Gastrocnemius medialis (tissue), 4 donors: ENCODE data around the gene FAM83F.

ENCODE experiments used
- CTCF ChIP-seq, 5 experiments: fragments of 450-650 bp in 3 of 5; fragments of 200-600 bp in 2 of 5; sonication (generic) in 2 of 5; IDR thresholded peaks in 4 of 5; conservative IDR thresholded peaks in 1 of 5; 1 replicate in 4 of 5; 2 replicates in 1 of 5; pipeline ENCODE4 v1.5.1; 2016 to 2019; ENCODE audit warnings: antibody characterized with exemption in 5 of 5, mild to moderate bottlenecking in 3 of 5, moderate library complexity in 3 of 5
- POLR2A ChIP-seq, 2 donors: fragments of 450-650 bp; IDR thresholded peaks; one replicate each; pipeline ENCODE4 v1.6.1; 2017; ENCODE audit warnings: antibody characterized with exemption in 2 of 2, mild to moderate bottlenecking in 2 of 2, moderate library complexity in 2 of 2

- no peak for TF ChIP-seq CTCF (IDR thresholded peaks at IDR 0.05 in 4 of 5, conservative IDR thresholded peaks at IDR 0.05 in 1 of 5)
- TF ChIP-seq POLR2A (IDR thresholded peaks at IDR 0.05) = no peak
Measured at GRCh38 chr22:40006641-40007040, 11.9 kb downstream of the FAM83F start.
